HG02884 (cell line): ENCODE results near the gene RABGAP1L.
"Not testable (repeated sequence)": the region's sequence is repeated elsewhere in the genome, so short reads cannot be mapped to it uniquely, and the experiment has no call there.

Experiments
- ATAC-seq: cut with Tn5 transposase; IDR thresholded peaks from one replicate; pipeline ENCODE4 v1.9.1; 2021; ENCODE audit warnings: mild to moderate bottlenecking, moderate library complexity; ENCODE audit not compliant: unreplicated experiment

RABGAP1L gene

DNA sequence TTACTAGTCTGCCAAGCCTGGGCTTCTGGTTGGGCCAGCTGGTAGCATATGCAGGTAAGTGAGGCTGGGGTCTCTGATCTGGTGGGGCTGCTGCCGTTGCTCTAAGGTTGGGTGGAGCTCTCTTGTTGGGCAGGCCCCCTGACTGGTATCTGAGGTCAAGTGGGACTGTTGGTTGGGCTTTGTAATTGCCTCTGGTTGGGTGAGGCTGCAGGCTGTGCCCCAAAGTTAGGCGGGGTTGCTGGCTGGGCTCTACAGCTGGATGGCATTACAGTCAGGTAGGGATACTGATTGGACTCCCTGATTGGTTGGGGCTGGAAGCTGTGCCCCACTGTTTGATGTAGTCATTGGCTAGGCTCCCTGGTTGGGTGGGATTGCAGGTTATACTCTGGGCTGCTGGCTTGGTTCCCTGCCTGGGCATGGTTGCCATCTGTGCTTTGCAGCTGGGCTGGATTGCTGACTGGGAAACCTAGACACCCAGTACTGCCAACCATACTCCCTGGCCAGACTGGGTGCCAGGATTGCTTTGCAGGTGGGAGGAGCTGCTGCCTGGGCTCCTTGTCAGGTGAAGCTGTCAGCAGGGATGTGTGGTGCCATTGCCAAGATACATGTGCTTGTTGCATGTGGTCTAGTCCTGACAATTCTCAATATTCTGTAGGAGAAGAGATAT lies 130.5 kb downstream of the RABGAP1L start:
- no peak for ATAC-seq

DNA sequence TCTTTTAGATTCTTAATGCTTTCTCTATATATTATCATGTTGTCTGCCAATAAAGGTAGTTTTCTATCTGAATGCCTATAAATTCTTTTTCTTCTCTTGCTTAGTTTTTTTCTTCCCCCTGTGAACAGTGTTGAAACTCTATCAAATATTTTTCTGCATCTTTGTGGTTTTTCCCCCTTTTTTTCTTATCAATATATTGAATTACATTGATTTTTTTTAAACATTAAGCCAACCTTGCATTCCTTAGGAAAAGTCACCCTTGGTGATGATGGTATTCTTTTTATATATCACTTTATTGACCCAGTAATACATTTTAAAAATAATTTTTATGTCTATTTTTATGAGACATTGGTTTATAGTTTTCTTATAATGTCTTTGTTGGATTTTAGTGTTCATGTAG lies 131.7 kb downstream of the RABGAP1L start:
- no peak for ATAC-seq

DNA sequence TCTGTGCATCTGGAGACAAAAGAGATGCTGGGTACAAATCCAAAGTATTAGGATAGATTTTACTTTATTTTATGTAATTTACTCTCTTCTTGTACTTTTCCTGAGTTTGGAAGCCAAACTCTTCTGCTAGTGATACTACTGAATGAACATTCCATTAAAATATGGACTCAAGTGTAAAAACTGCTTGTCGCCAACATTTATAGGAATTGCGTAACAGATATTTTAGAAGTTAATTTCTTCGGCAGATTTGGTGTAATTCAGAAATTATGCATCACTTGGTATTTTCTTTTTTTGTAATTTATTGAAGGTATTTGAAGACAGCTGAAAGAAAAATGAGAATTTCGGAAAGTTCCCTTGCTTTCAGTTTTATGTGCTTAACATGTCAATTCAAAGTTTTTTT lies 137.0 kb downstream of the RABGAP1L start:
- ATAC-seq, result no peak

DNA sequence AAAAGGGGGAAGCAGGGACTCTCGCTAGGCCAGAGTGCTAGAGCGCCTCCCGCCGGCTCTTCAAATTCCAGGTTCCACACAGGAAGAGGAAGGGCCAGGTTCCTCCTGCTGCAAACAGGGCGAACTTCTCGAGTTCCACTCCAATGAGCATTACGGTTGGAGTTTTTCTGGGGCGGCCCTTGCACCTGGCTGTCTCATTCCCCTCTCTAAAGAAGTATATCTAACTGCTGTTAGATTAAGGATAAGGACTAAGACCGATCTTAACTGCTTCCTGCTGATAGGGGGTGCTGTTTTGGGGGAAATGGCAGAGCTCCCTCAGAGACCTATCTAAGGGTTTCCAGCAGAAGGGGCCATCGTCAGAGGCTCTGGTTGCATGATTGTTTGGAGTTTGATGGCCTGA lies 138.0 kb downstream of the RABGAP1L start:
- no peak for ATAC-seq

DNA sequence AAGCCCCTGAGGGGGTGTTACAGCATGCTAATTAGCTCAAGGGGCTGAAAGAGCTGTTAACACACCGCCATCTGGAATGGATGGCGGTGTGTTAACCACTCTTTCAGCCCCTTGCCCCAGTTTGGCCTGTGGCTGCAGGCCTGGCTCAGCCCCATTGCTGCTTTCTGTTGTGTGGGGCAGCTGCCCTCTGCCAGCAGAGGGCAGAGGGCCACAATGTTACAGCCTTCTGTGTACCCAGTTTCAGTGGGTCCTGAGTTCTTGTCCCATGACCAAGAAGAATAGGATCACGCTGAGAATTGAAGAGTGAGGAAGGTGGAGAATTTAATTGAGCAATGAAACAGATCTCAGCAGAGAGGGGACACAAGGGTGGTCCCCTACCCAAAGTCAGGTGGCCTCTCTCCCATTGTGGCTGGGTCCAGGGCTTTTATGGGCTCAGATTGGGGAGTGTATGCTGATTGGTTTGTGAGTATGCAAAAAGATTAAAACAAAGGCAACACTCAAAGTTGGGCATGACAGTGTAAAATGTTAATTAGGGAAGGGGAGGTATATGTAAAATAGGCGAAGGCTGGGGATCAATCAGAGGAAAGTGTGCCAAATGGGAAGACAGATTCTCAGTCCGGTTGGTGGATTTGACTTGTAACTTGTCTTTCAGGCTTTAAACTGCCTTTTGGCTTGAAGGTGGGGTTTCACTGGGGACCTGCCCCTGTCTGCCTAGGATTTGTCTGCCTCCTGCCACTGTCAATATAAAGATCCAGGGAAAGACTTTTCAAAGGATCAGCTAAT lies 142.2 kb downstream of the RABGAP1L start:
- no peak for ATAC-seq

DNA sequence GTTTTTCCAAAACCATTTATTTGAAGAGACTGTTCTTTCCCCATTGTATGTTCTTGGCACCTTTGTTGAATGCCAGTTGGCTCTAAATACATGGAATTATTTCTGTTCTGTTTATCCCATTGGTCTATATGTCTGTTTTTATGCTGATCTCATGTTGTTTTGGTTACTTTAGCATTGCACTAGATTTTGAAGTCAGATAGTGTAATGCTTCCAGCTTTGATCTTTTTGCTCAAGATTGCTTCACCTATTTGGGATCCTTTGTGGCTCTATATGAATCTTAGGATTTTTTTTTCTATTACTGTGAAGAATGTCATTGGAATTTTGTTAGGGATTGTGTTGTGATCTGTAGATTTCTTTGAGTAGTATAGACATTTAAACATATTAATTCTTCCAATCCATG lies 149.3 kb downstream of the RABGAP1L start:
- no peak for ATAC-seq

DNA sequence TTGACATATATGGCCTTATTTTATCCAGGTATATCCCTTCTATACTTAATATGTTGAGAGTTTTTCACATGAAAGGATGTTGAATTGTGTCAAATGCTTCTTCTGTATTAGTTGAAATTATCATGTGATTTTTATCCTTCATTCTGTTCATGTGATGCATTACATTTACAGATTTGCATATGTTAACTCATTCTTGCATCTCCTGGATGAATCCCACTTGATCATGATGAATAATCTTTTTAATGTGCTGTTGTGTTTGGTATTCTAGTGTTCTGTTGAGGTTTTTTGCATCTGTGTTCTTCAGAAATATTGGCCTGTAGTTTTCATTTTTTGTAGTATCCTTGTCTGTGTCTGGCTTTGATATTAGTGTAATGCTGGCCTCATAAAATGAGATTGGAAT lies 150.2 kb downstream of the RABGAP1L start:
- no peak for ATAC-seq

DNA sequence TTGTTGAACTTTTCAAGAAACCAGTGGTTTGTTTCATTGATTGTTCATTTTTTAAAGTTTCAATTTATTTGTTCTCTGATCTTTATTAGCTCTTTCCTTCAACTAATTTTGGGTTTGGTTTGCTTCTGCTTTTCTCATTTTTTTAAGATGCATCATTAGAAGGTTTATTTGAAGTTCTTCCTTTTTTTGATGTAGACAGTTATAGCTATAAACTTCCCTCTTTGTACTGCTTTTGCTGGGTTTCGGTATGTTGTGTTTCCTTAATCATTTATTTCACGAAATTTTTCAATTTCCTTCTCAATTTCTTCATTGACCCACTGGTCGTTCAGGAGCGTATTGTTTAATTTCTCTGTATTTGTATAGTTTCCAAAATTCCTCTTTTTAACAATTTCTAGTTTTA lies 155.1 kb downstream of the RABGAP1L start:
- no peak for ATAC-seq

DNA sequence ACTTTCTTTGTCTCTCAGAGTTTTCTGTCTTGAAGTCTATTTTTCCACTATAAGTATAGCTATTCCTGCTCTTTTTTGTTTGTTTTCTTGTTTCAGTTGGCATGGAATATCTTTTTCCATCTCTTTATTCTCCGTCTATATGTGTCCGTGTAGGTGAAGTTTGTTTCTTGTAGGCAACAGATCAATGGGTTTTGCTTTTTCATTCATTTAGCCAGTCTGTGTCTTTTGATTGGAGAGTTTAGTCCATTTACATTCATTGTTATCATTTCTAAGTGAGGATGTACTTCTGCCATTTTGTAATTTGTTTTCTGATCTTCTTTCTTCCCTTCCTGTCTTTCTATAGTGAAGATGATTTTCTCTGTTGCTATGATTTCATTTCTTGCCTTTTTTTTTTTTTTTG lies 155.9 kb downstream of the RABGAP1L start:
- no peak for ATAC-seq

DNA sequence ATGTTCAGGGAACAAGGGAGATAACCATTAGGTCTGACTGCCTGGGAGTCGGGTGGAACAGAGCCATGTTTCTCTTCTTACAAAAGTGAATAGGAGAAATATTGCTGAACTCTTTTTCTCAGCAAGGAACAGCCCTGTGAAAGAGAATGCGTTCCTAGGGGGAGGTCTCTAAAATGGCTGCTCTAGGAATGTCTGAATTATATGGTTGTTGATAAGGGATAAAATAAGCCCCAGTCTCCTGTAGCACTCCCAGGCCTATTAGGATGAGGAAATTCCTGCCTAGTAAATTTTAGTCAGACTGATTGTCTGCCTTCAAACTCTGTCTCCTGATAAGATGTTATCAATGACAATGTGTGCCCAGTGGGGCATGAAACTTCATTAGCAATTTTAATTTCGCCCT lies 161.6 kb downstream of the RABGAP1L start:
- not testable (repeated sequence) for ATAC-seq

DNA sequence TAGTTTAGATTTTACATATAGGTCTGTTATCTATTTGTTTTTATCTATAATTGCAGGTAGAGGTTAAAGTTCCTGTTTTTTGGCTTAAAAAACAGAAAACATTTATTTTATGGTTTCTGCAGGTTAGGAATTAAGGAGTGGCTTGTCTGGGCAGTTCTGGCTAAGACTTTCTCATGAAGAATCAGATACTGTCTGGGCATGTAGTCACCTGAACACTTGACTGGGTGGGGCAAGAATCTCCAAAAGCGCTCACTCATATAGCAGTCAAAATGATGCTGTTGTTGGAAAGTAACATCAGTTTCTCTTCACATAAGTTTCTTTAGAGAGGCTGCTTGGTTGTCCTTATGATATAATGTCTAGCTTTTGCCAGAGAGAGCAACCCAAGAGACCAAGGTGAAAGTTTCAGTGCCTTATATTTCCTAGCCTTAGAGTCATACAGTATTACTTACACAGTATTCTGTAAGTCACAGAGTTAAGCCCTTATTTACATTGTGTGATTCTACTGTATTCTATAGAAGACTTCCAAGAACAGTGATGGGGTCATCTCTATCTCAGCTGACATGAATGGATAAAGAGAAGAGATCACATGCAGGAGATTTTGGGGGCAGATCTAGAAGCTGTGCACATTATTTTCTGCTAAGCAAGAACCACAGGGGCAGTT lies 163.0 kb downstream of the RABGAP1L start:
- ATAC-seq, result no peak

DNA sequence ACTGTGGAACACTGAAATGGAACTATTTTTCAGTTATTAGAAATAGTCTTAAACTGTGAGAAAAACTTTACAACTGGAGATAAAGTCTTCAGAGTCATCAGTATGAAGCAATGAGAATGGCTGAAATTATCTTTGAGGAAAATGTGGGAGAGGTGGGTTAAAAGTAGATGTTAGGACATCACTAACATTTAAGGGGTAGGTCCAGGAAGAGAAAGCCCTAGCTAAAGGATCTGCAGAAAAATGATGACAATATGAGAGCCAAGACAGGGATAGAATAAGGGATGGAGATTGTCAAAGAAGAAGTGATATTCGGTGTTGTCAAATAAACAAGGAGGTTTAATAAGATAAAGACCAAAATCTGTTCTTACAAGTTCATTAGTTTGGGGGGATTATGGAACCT lies 165.2 kb downstream of the RABGAP1L start:
- no peak for ATAC-seq

DNA sequence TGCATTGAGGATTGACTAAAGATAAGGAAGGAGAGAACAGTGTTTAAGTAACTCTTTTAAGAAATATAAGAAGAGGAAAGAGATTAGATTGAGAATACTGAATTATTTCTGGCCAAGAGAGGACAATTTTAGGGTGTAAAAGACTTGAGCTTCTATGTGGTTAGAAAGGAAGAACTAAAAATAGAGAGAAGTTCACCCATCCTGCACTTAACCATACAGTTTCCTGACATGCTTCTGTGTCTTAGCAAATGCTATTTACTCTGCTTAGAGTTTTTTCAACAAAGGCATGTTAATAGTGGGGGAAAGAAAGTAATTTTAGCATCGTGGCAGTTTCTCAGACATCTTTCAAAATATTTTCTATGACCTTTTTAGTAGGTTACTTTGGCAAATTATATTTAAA lies 165.6 kb downstream of the RABGAP1L start:
- no peak for ATAC-seq

DNA sequence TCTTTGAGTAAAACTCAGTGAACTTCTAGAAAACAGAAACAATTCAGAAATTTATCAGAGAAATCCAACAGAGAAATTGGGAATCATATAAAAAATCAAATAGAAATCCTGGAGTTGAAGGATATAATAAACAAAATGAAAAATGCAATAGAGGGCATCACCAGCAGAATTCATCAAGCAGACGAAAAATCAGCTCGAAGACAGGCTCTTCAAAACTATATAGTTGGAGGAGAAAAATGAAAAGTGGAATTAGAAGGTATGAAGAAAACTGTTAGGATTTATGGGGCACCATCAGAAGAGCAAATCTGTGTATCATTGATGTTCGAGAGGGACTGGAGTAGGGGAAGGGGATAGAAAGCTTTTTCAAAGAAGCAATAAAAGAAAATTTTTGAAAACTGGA lies 167.0 kb downstream of the RABGAP1L start:
- ATAC-seq, result no peak

DNA sequence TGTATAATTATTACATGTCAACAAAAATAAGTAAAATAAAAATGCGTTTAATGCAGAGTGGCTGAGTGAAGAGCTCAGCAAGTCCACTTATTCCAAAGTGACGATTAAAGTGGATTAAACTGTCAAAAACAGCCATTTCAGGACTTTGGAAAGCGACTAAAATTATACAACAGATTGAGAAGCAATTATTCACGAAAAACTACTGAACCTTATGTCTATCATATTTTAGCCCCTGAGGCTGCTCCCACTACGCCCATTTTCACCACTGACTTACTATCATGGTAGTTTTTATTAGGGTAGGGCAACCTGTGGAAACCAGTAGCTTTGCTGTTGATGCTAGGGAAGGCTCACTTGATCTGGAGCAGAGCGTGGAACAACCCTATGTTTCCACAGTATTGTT lies 174.1 kb downstream of the RABGAP1L start:
- ATAC-seq, result no peak

DNA sequence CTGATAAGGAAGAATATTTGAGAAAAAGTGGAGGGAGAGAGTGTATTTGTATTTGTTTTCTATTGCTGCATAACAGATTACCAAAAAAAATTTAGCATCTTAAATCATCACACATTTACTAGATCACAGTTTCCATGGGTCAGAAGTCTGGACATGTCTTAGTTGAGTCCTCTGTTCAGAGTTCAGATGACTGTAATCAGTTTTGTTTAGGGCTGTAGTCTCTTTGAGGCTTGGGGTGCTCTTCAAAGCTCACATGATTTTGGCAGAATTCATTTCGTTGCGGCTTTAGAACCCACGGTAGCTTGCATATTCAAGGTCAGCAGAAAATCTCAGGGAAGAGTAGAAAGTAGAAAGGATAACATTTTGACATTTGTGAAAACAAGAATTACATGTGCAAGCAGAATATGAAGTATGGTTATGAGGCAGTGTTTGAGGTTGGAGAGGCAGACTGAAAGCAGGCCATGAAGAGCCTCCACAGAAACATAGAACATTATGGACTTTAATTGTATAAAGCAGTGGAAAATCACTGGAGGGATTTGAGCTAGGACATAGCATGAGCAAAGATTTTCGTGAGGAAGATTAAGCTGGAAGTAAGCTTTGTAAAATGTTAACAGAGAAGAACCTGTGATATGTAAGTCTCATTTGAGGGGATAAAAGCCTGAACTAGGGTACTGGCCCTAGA lies 177.8 kb downstream of the RABGAP1L start:
- no peak for ATAC-seq

DNA sequence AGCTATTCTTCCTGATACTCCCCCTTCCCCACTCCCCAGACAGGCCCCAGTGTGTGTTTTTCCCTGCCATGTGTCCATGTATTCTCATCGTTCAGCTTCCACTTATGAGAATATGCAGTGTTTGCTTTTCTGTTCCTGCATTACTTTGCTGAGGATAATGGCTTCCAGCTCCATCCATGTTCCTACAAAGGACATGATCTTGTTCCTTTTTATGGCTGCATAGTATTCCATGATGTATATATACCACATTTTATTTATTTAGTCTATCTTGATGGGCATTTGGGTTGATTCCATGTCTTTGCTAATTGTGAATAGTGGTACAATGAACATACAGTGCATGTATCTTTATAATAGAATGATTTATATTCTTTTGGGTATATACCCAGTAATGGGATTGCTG lies 181.1 kb downstream of the RABGAP1L start:
- ATAC-seq, result not testable (repeated sequence)

DNA sequence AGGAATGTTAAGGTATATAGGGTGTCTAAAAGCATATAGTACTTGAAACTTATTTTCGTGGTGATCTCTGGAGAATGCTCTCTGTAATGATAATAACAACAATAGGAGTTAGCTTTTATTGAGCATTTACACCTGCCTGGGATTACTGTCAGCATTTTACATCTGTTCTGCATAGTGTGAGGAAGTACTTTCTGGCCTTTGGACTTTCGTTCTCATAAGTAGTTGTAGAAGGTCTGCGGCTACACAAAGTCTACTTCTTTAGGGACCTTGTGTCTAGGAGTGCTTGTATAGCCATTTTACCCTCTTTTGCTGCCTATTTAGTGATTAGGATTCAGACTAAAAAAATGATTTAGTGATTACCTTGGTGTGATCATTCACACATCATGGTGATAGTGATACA lies 184.8 kb downstream of the RABGAP1L start:
- ATAC-seq, result no peak

DNA sequence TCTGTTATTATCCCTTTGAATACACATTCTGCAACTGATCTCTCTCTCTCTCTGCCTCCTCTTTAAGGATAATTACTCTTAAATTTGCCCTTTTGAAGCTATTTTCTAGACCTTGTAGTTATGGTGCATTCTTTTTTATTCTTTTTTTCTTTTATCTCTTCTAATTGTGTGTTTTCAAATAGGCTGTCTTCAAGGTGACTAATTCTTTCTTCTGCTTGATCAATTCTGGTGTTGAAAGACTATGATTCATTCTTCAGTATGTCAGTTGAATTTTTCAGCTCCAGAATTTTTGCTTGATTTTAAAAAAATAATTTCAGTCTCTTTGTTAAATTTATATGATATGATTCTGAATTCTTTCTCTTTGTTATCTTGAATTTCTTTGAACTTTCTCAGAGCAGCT lies 192.8 kb downstream of the RABGAP1L start:
- ATAC-seq, result no peak

DNA sequence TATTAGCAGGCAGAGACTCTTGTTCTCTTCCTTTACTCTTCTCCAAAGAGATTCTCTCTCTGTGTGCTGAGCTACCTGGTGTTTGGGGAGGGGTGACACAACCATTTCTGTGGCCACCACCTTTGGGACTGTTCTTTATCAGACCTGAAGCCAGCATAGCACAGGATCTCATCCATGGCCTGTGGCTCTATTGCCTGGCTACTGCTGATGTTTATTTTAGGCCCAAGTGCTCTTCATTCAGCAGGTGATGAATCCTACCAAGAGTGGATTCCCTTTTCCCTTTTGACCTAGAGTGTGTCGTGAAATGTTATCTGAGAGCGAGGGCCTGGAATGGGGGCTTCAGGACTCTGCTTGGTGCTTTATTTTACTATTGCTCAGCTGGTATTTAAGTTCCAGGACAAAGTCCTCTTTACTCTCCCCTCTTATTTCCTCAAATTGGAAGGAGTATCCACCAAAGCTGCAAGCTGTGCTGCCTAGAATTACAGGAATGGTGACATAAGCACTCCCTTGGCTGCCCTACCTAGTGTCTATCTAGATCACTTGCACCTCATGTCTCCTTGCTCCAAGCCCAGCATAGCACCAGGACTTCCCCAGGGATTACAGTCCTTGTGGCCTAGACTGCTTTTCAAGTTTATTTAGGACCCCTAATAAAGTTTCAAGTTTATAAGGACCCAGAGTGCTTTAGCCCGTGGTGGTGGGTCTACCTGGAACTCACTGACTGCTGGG lies 193.7 kb downstream of the RABGAP1L start:
- no peak for ATAC-seq

DNA sequence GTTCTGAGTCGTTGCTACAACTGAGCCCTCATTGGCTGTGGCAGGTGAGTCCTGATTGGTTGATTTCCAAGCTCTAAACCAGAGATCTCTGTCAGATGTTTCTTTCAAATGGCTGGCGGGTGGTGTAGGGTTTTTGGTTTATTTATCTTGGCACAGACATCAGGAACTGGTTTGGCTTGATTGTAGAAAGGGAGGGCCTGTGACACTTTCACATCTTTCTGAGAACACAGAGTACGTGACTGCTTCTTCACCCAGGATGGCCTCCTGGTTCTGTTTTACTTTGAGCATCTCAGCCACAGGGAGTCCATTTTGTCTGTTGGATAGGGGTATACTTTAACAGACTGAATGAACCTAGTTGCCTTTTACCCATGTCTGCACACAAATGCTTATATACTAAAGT lies 199.0 kb downstream of the RABGAP1L start:
- ATAC-seq, result no peak
